H1 (cell line): ENCODE data around the gene SUOX. TPM values are rescaled to one million over a fixed set of nuclear protein-coding genes. Genes with fewer than 3 reads are reported as not detected.

ENCODE experiments used
- BACH1 ChIP-seq: IDR thresholded peaks from 2 replicates; pipeline ENCODE4 v1.6.1; 2012; ENCODE audit warnings: low read length, improper control_type of control experiment
- EP300 ChIP-seq, 2 experiments: IDR thresholded peaks; 1 replicate in 1 of 2; 2 replicates in 1 of 2; pipeline ENCODE4 v1.6.1; 2011 to 2012; ENCODE audit warnings: low read depth in 2 of 2, low read length in 2 of 2, mild to moderate bottlenecking in 2 of 2, borderline replicate concordance in 1 of 2, inconsistent platforms in 1 of 2, moderate library complexity in 1 of 2
- HDAC2 ChIP-seq, 2 experiments: fragments of 300-600 bp in 1 of 2; sonication (generic) in 1 of 2; IDR thresholded peaks; 2 replicates each; pipeline ENCODE4 v1.6.1; 2011 to 2012; ENCODE audit warnings: low read depth in 2 of 2, low read length in 2 of 2, mild to moderate bottlenecking in 2 of 2, moderate library complexity in 2 of 2, borderline replicate concordance in 1 of 2, inconsistent platforms in 1 of 2
- MAFK ChIP-seq: IDR thresholded peaks from 2 replicates; pipeline ENCODE4 v1.6.1; 2012; ENCODE audit warnings: low read depth, mild to moderate bottlenecking, improper control_type of control experiment, low read length
- RFX5 ChIP-seq: IDR thresholded peaks from 2 replicates; pipeline ENCODE4 v1.6.1; 2011; ENCODE audit warnings: low read depth, low read length, improper control_type of control experiment, borderline replicate concordance
- TCF12 ChIP-seq: IDR thresholded peaks from 2 replicates; pipeline ENCODE4 v1.6.1; 2011; ENCODE audit warnings: low read depth, mild to moderate bottlenecking, low read length
- polyA plus RNA-seq, 7 experiments: library from polyadenylated mRNA; depleted of rRNA in 3 of 7; stranded (reverse) in 5 of 7; unstranded in 2 of 7; fragments of >200 nt in 5 of 7; fragments of 200-250 nt in 2 of 7; gene quantifications; 1 replicate in 5 of 7; 2 replicates in 1 of 7; 4 replicates in 1 of 7; pipeline versions ENCODE4 v1.2.1 to v1.2.3, GENCODE V29; 2011 to 2013; ENCODE audit warnings: missing spikeins in 2 of 7, mixed read lengths in 2 of 7
- total RNA-seq: library from RNA; stranded (reverse); fragmentation: NEBNext Ultra II Directional; extraction: Animal tissue kit (Norgen Biotek cat#: 25700); gene quantifications from 2 replicates; pipeline ENCODE4 v1.2.1, GENCODE V29; 2021
- TF ChIP-seq, protein P1 (sequence below): IDR thresholded peaks from 2 replicates; pipeline ENCODE4 v1.6.1; 2012; ENCODE audit warnings: inconsistent platforms

SUOX gene
- total and polyA plus RNA-seq, 2 of the 8 experiments (the other 6 are each of a cell fraction or from before 2014, with no cell fraction given), result 22.5 to 31.3 TPM

DNA sequence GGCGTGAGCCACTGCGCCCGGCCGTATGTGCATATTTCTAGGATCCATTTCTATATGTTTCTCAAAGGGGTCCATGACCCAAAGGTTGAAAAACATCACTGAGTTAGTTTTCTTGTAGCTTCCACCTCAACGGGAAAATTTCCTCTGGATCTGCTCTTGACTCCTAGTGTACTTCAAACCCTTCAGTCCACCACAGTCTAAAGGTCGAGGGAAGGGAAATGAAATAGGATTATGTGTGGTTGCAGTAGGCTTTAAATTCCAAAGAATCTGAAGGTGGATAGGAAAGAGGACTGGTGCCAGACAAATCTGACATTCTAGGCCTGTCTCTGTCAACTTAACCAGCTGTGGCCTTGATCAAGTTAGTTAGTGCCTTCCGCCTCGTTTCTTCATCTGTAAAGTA is 1.7 kb upstream of the SUOX start (continued):
- TF ChIP-seq BACH1 (no peak), MAFK (no peak), EP300 (IDR thresholded peaks at IDR 0.05; ENCODE audit: borderline replicate concordance in 1 of 2, low read depth in 2 of 2, low read length in 2 of 2) (no peak), TCF12 (no peak), HDAC2 (IDR thresholded peaks at IDR 0.05; ENCODE audit: borderline replicate concordance in 1 of 2, low read depth in 2 of 2, low read length in 2 of 2) (no peak), RFX5 (no peak)
- TF ChIP-seq, protein P1, sequence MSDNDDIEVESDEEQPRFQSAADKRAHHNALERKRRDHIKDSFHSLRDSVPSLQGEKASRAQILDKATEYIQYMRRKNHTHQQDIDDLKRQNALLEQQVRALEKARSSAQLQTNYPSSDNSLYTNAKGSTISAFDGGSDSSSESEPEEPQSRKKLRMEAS, result no peak
